ENCODE results near the gene SFTPA2.

GRCh38 chr10:79562135-79562756, 2.0 kb upstream of the SFTPA2 start:
- TF ChIP-seq BHLHE40 (IDR thresholded peaks at IDR 0.05; ENCODE audit: borderline replicate concordance): no peak
- TF ChIP-seq SP1 (IDR thresholded peaks at IDR 0.05): no peak
- no peak for TF ChIP-seq NFRKB (IDR thresholded peaks at IDR 0.05)
- no peak for TF ChIP-seq ARNT (IDR thresholded peaks at IDR 0.05)
- TF ChIP-seq HDGF (IDR thresholded peaks at IDR 0.05; ENCODE audit: borderline replicate concordance): no peak
- peak; percentile 78 for TF ChIP-seq PKNOX1 (IDR thresholded peaks at IDR 0.05)
- no peak for TF ChIP-seq SUZ12 (IDR thresholded peaks at IDR 0.05)
